ENCODE data around the gene APBB2. TPM values are rescaled to one million over a fixed set of nuclear protein-coding genes. Genes with fewer than 3 reads are reported as not detected.
A peak's percentile ranks its signal among the peaks of the same experiment; 100 is the strongest.

The APBB2 gene
- total RNA-seq, 1 donor from 2014 or later: 23.5 TPM

- no peaks in the 10 kb centered on the region for H3K36me3 ChIP-seq
- no peak overlapping the region for H3K27ac ChIP-seq (replicated peaks)
- intact Hi-C loops (cut with micrococcal nuclease): no loop called here
- no peaks in the 10 kb centered on the region for H3K27me3 ChIP-seq (ENCODE audit: low read depth)
- peaks cover 6% of the 10 kb centered on the region for H3K4me1 ChIP-seq
- no peak overlapping the region for H3K4me3 ChIP-seq
- peaks cover 11% of the 10 kb centered on the region for H3K9me3 ChIP-seq (replicated peaks)
- TF ChIP-seq, protein P1, sequence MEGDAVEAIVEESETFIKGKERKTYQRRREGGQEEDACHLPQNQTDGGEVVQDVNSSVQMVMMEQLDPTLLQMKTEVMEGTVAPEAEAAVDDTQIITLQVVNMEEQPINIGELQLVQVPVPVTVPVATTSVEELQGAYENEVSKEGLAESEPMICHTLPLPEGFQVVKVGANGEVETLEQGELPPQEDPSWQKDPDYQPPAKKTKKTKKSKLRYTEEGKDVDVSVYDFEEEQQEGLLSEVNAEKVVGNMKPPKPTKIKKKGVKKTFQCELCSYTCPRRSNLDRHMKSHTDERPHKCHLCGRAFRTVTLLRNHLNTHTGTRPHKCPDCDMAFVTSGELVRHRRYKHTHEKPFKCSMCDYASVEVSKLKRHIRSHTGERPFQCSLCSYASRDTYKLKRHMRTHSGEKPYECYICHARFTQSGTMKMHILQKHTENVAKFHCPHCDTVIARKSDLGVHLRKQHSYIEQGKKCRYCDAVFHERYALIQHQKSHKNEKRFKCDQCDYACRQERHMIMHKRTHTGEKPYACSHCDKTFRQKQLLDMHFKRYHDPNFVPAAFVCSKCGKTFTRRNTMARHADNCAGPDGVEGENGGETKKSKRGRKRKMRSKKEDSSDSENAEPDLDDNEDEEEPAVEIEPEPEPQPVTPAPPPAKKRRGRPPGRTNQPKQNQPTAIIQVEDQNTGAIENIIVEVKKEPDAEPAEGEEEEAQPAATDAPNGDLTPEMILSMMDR (IDR thresholded peaks at IDR 0.05; ENCODE audit: borderline replicate concordance): no peak
- DNase-seq: no peak
Observed at GRCh38 chr4:41044165-41044564, 170.2 kb downstream of the APBB2 start.

GRCh38 chr4:41043465-41043864 lies 170.9 kb downstream of the APBB2 start:
- H3K27ac ChIP-seq (replicated peaks): no peak overlapping the region
- peaks cover 11% of the 10 kb centered on the region for H3K9me3 ChIP-seq (replicated peaks)
- H3K4me1 ChIP-seq: peaks cover 6% of the 10 kb centered on the region
- H3K27me3 ChIP-seq (ENCODE audit: low read depth): no peaks in the 10 kb centered on the region
- no peak overlapping the region for H3K4me3 ChIP-seq
- no peak for DNase-seq
- TF ChIP-seq, protein P1 (IDR thresholded peaks at IDR 0.05; ENCODE audit: borderline replicate concordance): no peak
- no peaks in the 10 kb centered on the region for H3K36me3 ChIP-seq
- intact Hi-C loops (cut with micrococcal nuclease): no loop called here

- Histone ChIP-seq H3K36me3 (no peaks in the 10 kb centered on the region), H3K27me3 (ENCODE audit: low read depth) (no peaks in the 10 kb centered on the region), H3K4me3 (no peak overlapping the region), H3K27ac (replicated peaks) (no peak overlapping the region), H3K9me3 (replicated peaks) (peaks cover 11% of the 10 kb centered on the region), H3K4me1 (no peaks in the 10 kb centered on the region)
- intact Hi-C loops (cut with micrococcal nuclease): no loop called here
- TF ChIP-seq, protein P1 (IDR thresholded peaks at IDR 0.05; ENCODE audit: borderline replicate concordance): no peak
- DNase-seq: no peak
Observed at GRCh38 chr4:41041551-41041950, 172.8 kb downstream of the APBB2 start.

DNA sequence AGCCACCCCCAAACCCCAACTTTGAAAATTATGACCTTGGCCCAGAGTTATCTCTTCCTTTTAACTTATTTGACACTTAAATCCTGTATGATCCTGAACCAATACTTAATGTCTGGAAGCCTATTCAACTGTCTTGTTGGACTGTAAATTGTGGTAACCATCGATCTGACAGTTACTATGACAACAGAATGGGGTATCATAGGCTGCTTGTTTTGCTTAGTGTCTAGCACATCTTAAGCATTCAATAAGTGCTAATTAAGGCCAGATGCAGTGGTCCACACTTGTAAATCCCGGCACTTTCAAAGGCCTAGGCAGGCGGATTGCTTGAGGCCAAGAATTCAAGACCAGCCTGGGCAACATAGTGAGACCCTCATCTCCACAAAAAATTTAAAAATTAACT lies 175.0 kb downstream of the APBB2 start:
- H3K36me3 ChIP-seq: no peaks in the 10 kb centered on the region
- intact Hi-C loops (cut with micrococcal nuclease): no loop called here
- peaks cover 10% of the 10 kb centered on the region for H3K4me1 ChIP-seq
- no peak overlapping the region for H3K27ac ChIP-seq (replicated peaks)
- H3K4me3 ChIP-seq: no peak overlapping the region
- H3K9me3 ChIP-seq (replicated peaks): peaks cover 1% of the 10 kb centered on the region
- no peak for DNase-seq
- TF ChIP-seq, protein P1 (IDR thresholded peaks at IDR 0.05; ENCODE audit: borderline replicate concordance): no peak
- H3K27me3 ChIP-seq (ENCODE audit: low read depth): no peaks in the 10 kb centered on the region

GRCh38 chr4:41038304-41038703 lies 176.0 kb downstream of the APBB2 start:
- Histone ChIP-seq H3K4me3 (no peak overlapping the region), H3K27ac (replicated peaks) (no peak overlapping the region), H3K9me3 (replicated peaks) (no peaks in the 10 kb centered on the region), H3K27me3 (ENCODE audit: low read depth) (no peaks in the 10 kb centered on the region), H3K4me1 (peaks cover 17% of the 10 kb centered on the region), H3K36me3 (no peaks in the 10 kb centered on the region)
- intact Hi-C loops (cut with micrococcal nuclease): no loop called here
- TF ChIP-seq, protein P1 (IDR thresholded peaks at IDR 0.05; ENCODE audit: borderline replicate concordance): no peak
- DNase-seq: no peak

DNA sequence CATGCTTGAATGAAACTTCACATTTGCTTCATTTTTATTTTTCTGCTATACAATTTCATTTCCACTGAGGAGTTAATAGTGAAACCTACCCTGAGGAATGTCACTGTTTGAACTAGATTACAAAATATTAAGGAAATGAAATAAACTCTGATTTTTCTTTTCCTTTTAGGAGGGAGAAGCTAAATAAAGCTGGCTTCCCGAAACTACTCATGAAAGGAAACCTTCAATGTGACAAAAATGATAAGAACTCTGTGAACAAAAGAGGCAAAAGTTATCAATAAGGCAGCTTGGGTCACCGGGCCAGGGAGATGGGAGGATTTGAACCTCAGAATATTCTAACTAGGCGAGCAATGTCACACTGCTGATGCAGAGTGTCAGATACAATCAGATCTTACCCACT lies 185.2 kb downstream of the APBB2 start:
- DNase-seq: no peak
- intact Hi-C loops (cut with micrococcal nuclease): no loop called here

More for the DNA sequence above, 185.2 kb downstream of the APBB2 start:
- Histone ChIP-seq H3K4me3 (no peak overlapping the region), H3K36me3 (peaks cover 22% of the 10 kb centered on the region), H3K9me3 (replicated peaks) (peaks cover 40% of the 10 kb centered on the region), H3K4me1 (peaks cover 12% of the 10 kb centered on the region), H3K27ac (replicated peaks) (peak overlapping the region; percentile 61), H3K27me3 (ENCODE audit: low read depth) (no peaks in the 10 kb centered on the region)
- TF ChIP-seq, protein P1 (IDR thresholded peaks at IDR 0.05; ENCODE audit: borderline replicate concordance): no peak

All from left ventricle myocardium inferior (tissue), 1 donor.